ENCODE results near the gene GREM2.

GREM2 gene

GRCh38 chr1:240611619-240612480 lies at the start of gene GREM2:
TSS of gene GREM2 (minus strand) at chr1:240612155. CDS start at chr1:240493475, 118,680 bp downstream.
- DNase-seq: peak; percentile 74

GRCh38 chr1:240658312-240658960 lies 46.5 kb upstream of the GREM2 start:
- no peak for DNase-seq

GRCh38 chr1:240656531-240656930 lies 44.6 kb upstream of the GREM2 start:
- no peak for DNase-seq

GRCh38 chr1:240652961-240653409 lies 41.0 kb upstream of the GREM2 start:
- no peak for DNase-seq

GRCh38 chr1:240652549-240652948 lies 40.6 kb upstream of the GREM2 start:
- DNase-seq: peak; percentile 29

- no peak for DNase-seq
Measured at GRCh38 chr1:240650877-240651276, 38.9 kb upstream of the GREM2 start.

GRCh38 chr1:240649733-240650721 lies 38.1 kb upstream of the GREM2 start:
- DNase-seq: no peak

GRCh38 chr1:240646571-240647240 lies 34.8 kb upstream of the GREM2 start:
- DNase-seq: peak; percentile 29

GRCh38 chr1:240644732-240645131 lies 32.8 kb upstream of the GREM2 start:
- DNase-seq: no peak

- DNase-seq: no peak
Measured at GRCh38 chr1:240635466-240636256, 23.7 kb upstream of the GREM2 start.

- no peak for DNase-seq
Measured at GRCh38 chr1:240630409-240630808, 18.5 kb upstream of the GREM2 start.

- DNase-seq: no peak
Measured at GRCh38 chr1:240621249-240621648, 9.3 kb upstream of the GREM2 start.

- DNase-seq: peak; percentile 32
Measured at GRCh38 chr1:240619906-240620621, 8.1 kb upstream of the GREM2 start.

- DNase-seq: no peak
Measured at GRCh38 chr1:240619357-240619756, 7.4 kb upstream of the GREM2 start.

GRCh38 chr1:240618946-240619345 lies 7.0 kb upstream of the GREM2 start:
- no peak for DNase-seq

GRCh38 chr1:240616018-240616417 lies 4.1 kb upstream of the GREM2 start:
- no peak for DNase-seq

GRCh38 chr1:240613356-240614142 lies 1.6 kb upstream of the GREM2 start:
- no peak for DNase-seq

GRCh38 chr1:240612811-240613210 lies 856 bp upstream of the GREM2 start:
- DNase-seq: no peak

GRCh38 chr1:240611228-240611618 lies 732 bp downstream of the GREM2 start:
- DNase-seq: no peak

GRCh38 chr1:240610636-240611035 lies 1.3 kb downstream of the GREM2 start:
- no peak for DNase-seq

Data from right hindlimb (tissue), 1 donor.